Esophagus muscularis mucosa (tissue), 4 donors: ENCODE data around the gene MYL3. TPM values are rescaled to one million over a fixed set of nuclear protein-coding genes. Genes with fewer than 3 reads are reported as not detected.

Experiments
- DNase-seq: peaks from one replicate; pipeline ENCODE4 v3.0.0-alpha.2; 2017; ENCODE audit errors: extremely low spot score
- H3K27ac ChIP-seq, 4 donors: fragments of 200-600 bp; sonication (generic); replicated peaks in 1 of 4; 1 replicate in 3 of 4; 2 replicates in 1 of 4; pipeline ENCODE4 v1.5.1; 2016 to 2019; ENCODE audit warnings: mild to moderate bottlenecking in 1 of 4
- H3K27me3 ChIP-seq, 4 donors: fragments of 200-600 bp; sonication (generic); one replicate each; pipeline versions ENCODE4 v1.5.1 to v1.6.0; 2016 to 2019
- H3K36me3 ChIP-seq, 4 donors: fragments of 200-600 bp; sonication (generic); one replicate each; pipeline ENCODE4 v1.5.1; 2016 to 2019
- H3K4me1 ChIP-seq, 4 donors: fragments of 200-600 bp; sonication (generic); one replicate each; pipeline ENCODE4 v1.5.1; 2016 to 2019
- H3K4me3 ChIP-seq, 4 donors: fragments of 200-600 bp; sonication (generic); 1 replicate in 2 of 4; 2 replicates in 2 of 4; pipeline ENCODE4 v1.5.1; 2016 to 2019; ENCODE audit warnings: mild to moderate bottlenecking in 4 of 4, moderate library complexity in 1 of 4
- H3K9me3 ChIP-seq, 4 donors: fragments of 200-600 bp; sonication (generic); 1 replicate in 3 of 4; 2 replicates in 1 of 4; pipeline ENCODE4 v1.5.1; 2016 to 2019
- CTCF ChIP-seq, 3 experiments: fragments of 200-600 bp in 2 of 3; fragments of 450-650 bp in 1 of 3; sonication (generic) in 2 of 3; IDR thresholded peaks; one replicate each; pipeline ENCODE4 v1.5.1; 2017 to 2019; ENCODE audit warnings: antibody characterized with exemption in 3 of 3, mild to moderate bottlenecking in 2 of 3, moderate library complexity in 1 of 3
- EP300 ChIP-seq: sonication (generic); formaldehyde crosslinking; IDR thresholded peaks from one replicate; pipeline ENCODE4 v1.6.1; 2017; ENCODE audit warnings: antibody characterized with exemption
- POLR2A ChIP-seq: fragments of 450-650 bp; IDR thresholded peaks from one replicate; pipeline ENCODE4 v1.6.1; 2017; ENCODE audit warnings: antibody characterized with exemption, moderate library complexity, mild to moderate bottlenecking, low read depth
- POLR2AphosphoS5 ChIP-seq, 2 donors: sonication (generic); formaldehyde crosslinking; IDR thresholded peaks; one replicate each; pipeline ENCODE4 v1.6.1; 2017; ENCODE audit warnings: antibody characterized with exemption in 2 of 2
- WGBS: methylation state at CpG from one replicate; pipeline ENCODE4 v1.1.5; 2018; 5-methylcytosine and 5-hydroxymethylcytosine counted together
- intact Hi-C: fragments of 100-400 bp; cut with DNase I; formaldehyde crosslinking; loops from one replicate; pipeline ENCODE4 v1.15.1; 2023
- total RNA-seq, 4 donors: library from RNA; depleted of rRNA; stranded (reverse); fragments of >200 nt; gene quantifications; one replicate each; pipeline versions ENCODE4 v1.1.0 to v1.2.1, GENCODE V29; 2016

Gene MYL3
- total RNA-seq, 4 donors from 2014 or later: 0.83 to 13.0 (median 7.7) TPM

DNA sequence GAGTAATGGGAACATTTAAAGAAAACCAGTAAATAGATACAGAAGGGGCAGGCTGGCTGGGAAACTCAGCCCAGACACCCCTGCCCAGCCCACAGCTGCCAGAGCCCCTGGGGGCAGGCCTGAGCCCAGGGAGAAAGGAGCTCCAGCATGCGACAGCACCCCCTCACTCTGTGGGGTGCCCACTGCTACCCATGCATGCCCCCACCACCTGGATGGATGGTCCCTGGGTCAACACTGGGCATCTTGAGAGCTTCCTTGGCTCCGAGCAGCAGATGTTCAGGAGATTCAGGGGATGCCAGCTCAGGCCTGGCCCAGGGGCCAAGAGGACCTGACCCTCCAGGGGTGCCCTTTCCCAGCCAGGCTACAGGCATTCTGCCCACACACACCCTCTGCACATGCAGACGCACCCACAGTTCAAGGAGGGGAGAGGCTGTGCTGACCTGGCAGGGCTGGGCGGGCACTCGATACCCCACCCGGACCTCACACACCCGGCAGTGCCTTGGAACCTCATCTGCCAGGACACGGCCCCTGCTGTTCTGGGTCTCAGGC is 45.8 kb upstream of the MYL3 start:
- no peak overlapping the region for H3K27ac ChIP-seq
- WGBS: 60% methylated on average over 1 of the region's 8 CpGs
- H3K27me3 ChIP-seq: peaks cover 0 to 8% (median 0%) of the 10 kb centered on the region in 4 donors
- TF ChIP-seq POLR2A: no peak
- no peaks in the 10 kb centered on the region for H3K9me3 ChIP-seq
- H3K4me3 ChIP-seq: peak overlapping the region in 1 of 4 donors; percentile 34
- no peaks in the 10 kb centered on the region for H3K36me3 ChIP-seq
- DNase-seq: no peak
- H3K4me1 ChIP-seq: peaks cover 26 to 33% (median 32%) of the 10 kb centered on the region in 4 donors
- intact Hi-C loops: loop anchor here (5.0 kb wide), 1 partner anchor 42 kb away; no protein-coding TSS in a partner anchor

- Histone ChIP-seq H3K4me3 (no peak overlapping the region), H3K4me1 (peaks cover 22 to 33% (median 26%) of the 10 kb centered on the region in 4 donors), H3K9me3 (no peaks in the 10 kb centered on the region), H3K36me3 (no peaks in the 10 kb centered on the region), H3K27ac (no peak overlapping the region), H3K27me3 (peaks cover 0 to 8% (median 0%) of the 10 kb centered on the region in 4 donors)
- DNase-seq: no peak
- no peak for TF ChIP-seq POLR2A
- TF ChIP-seq EP300: no peak
- TF ChIP-seq CTCF (IDR thresholded peaks at IDR 0.05): peak in 1 of 3 experiments; percentile 15
- TF ChIP-seq POLR2AphosphoS5 (IDR thresholded peaks at IDR 0.05): no peak
- intact Hi-C loops: loop anchor here (5.0 kb wide), 1 partner anchor 41 kb away; no protein-coding TSS in a partner anchor
- 74% methylated on average over 24 of the region's 24 CpGs for WGBS
These were observed 45.2 kb upstream of the MYL3 start for GRCh38 chr3:46908294-46908985.

DNA sequence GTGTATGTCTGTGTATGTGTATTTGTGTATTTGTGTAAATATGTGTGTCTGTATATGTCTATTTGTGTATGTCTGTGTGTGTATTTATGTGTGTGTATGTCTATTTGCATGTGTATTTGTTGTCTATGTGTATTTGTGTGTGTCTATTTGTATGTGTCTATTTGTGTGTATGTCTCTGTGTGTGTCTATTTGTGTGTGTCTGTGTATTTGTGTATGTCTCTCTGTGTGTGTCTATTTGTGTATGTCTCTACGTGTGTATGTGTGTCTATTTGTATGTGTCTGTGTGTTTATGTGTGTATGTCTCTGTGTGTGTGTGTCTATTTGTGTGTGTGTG is 44.7 kb upstream of the MYL3 start:
- no peaks in the 10 kb centered on the region for H3K36me3 ChIP-seq
- no peaks in the 10 kb centered on the region for H3K9me3 ChIP-seq
- intact Hi-C loops: loop anchor here (5.0 kb wide), 1 partner anchor 41 kb away; no protein-coding TSS in a partner anchor
- no peak overlapping the region for H3K27ac ChIP-seq
- H3K4me1 ChIP-seq: peaks cover 20 to 30% (median 22%) of the 10 kb centered on the region in 4 donors
- H3K27me3 ChIP-seq: peaks cover 0 to 8% (median 0%) of the 10 kb centered on the region in 4 donors
- H3K4me3 ChIP-seq: no peak overlapping the region
- no peak for DNase-seq
- 16% methylated on average over 1 of the region's 1 CpG for WGBS
- TF ChIP-seq EP300: no peak
- no peak for TF ChIP-seq POLR2AphosphoS5 (IDR thresholded peaks at IDR 0.05)
- no peak for TF ChIP-seq POLR2A
- no peak for TF ChIP-seq CTCF (IDR thresholded peaks at IDR 0.05)

- Histone ChIP-seq H3K9me3 (no peaks in the 10 kb centered on the region), H3K27me3 (peaks cover 0 to 8% (median 0%) of the 10 kb centered on the region in 4 donors), H3K4me1 (peaks cover 20 to 30% (median 22%) of the 10 kb centered on the region in 4 donors), H3K4me3 (no peak overlapping the region), H3K36me3 (no peaks in the 10 kb centered on the region), H3K27ac (no peak overlapping the region)
- no peak for DNase-seq
- 81% methylated on average over 12 of the region's 12 CpGs for WGBS
- intact Hi-C loops: loop anchor here (5.0 kb wide), 1 partner anchor 40 kb away; no protein-coding TSS in a partner anchor
- TF ChIP-seq CTCF (IDR thresholded peaks at IDR 0.05) (no peak), POLR2AphosphoS5 (IDR thresholded peaks at IDR 0.05) (no peak), POLR2A (no peak), EP300 (no peak)
These were observed 44.0 kb upstream of the MYL3 start for GRCh38 chr3:46907271-46907670.

- Histone ChIP-seq H3K4me1 (peaks cover 20 to 30% (median 22%) of the 10 kb centered on the region in 4 donors), H3K9me3 (no peaks in the 10 kb centered on the region), H3K27ac (no peak overlapping the region), H3K36me3 (no peaks in the 10 kb centered on the region), H3K4me3 (no peak overlapping the region), H3K27me3 (peaks cover 0 to 8% (median 0%) of the 10 kb centered on the region in 4 donors)
- WGBS: 83% methylated on average over 2 of the region's 4 CpGs
- intact Hi-C loops: loop anchor here (5.0 kb wide), 1 partner anchor 39 kb away; no protein-coding TSS in a partner anchor
- no peak for TF ChIP-seq POLR2A
- no peak for TF ChIP-seq POLR2AphosphoS5 (IDR thresholded peaks at IDR 0.05)
- no peak for TF ChIP-seq CTCF (IDR thresholded peaks at IDR 0.05)
- TF ChIP-seq EP300: no peak
- DNase-seq: no peak
These were observed 43.3 kb upstream of the MYL3 start for GRCh38 chr3:46906471-46907058.
